ENCODE measurements around the gene PLCB1.

The PLCB1 gene

DNA sequence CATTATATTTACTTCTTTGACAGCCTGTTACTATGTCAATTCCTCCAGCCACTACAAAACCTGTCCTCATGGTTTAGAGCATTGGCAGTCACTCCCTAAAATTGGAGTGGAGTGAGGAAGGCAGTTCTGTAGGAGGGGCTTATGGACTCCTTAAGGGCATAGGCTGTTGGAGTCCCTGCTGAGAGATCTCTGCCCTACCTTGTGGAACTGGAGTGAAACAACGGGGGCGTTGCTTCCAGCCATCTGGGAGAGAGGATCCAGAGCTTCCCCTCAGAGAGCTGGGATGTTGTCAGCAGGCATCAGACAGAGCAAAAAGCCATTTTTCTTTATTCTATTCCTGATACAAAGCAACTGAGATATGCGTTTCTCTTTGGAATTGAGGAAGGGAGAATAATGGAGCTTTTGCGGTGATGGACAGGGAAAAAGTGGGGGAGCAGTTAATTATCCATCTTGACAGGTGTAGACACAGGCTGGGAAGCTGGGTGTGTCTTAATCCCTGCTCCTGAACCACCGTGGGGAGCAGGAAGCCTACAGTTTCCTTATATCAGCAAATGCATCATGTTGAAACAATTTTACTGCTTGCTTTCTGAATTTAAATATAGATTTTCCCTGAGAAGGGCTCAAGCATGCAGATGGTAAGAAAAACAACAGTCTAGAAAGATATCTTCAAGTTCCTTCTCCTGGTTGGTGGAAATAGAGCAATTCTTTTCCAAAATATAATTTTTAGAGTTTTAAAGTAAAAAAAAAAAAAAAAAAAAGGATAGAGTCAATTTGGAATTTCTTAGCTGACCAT lies 402.5 kb downstream of the PLCB1 start:
- Histone ChIP-seq H2AFZ (ENCODE audit: low read depth) (no peak overlapping the region), H3K27me3 (ENCODE audit: insufficient read depth, low read depth) (no peaks in the 10 kb centered on the region), H3K4me3 (IDR thresholded peaks at IDR 0.05; ENCODE audit: insufficient read depth, low read depth, low read length) (no peak overlapping the region), H3K36me3 (ENCODE audit: insufficient read depth) (no peaks in the 10 kb centered on the region), H3K27ac (no peak overlapping the region), H4K20me1 (ENCODE audit: insufficient read depth) (no peaks in the 10 kb centered on the region), H3K4me2 (no peak overlapping the region), H3K4me1 (ENCODE audit: low read depth, poor library complexity, severe bottlenecking) (no peaks in the 10 kb centered on the region), H3K79me2 (ENCODE audit: insufficient read depth, low read depth) (no peaks in the 10 kb centered on the region), H3K9ac (no peak overlapping the region)
- TF ChIP-seq, protein P1, sequence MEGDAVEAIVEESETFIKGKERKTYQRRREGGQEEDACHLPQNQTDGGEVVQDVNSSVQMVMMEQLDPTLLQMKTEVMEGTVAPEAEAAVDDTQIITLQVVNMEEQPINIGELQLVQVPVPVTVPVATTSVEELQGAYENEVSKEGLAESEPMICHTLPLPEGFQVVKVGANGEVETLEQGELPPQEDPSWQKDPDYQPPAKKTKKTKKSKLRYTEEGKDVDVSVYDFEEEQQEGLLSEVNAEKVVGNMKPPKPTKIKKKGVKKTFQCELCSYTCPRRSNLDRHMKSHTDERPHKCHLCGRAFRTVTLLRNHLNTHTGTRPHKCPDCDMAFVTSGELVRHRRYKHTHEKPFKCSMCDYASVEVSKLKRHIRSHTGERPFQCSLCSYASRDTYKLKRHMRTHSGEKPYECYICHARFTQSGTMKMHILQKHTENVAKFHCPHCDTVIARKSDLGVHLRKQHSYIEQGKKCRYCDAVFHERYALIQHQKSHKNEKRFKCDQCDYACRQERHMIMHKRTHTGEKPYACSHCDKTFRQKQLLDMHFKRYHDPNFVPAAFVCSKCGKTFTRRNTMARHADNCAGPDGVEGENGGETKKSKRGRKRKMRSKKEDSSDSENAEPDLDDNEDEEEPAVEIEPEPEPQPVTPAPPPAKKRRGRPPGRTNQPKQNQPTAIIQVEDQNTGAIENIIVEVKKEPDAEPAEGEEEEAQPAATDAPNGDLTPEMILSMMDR (conservative IDR thresholded peaks at IDR 0.05; ENCODE audit: low read depth, low read length) = no peak

DNA sequence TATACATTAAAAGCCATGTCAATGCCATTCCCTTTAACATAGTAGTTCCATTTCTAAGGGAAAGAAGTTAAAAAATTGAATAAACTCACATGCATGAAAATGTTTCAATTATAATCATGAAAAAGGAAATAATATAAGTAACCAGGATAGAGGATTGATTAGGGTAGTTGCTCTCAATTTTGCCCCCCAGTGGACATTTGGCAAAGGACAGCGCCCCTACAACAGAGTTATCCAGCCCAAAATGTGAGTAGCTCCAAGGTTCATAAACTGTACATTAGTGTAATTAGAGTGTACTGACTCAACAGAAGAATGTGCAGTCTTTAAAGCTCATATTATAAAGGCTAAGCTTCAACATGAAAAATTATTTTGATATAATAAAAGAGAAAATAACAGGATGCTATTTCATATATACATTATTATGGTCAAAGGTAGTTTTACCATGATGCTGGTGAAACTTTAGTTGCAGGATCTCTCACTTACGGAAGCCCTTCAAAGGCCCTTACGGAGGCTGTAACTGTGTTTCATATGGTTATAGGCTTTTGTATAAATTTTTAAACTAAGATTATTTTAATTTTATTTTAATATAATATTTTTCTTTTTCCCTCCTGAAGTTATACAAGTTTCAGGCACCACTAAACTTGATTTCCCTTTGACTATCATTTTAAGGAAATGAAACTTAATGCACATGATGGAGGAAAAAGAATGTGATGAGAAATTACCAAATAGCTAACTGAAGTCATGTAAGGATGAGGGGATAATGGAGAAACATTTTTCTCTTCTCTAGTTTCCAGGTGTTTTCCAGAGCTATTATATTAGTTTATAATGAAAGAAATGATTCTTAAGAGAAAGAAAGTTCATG lies 403.6 kb downstream of the PLCB1 start:
- no peaks in the 10 kb centered on the region for H3K79me2 ChIP-seq (ENCODE audit: insufficient read depth, low read depth)
- H3K9ac ChIP-seq = no peak overlapping the region
- no peak overlapping the region for H3K4me2 ChIP-seq
- no peak overlapping the region for H3K27ac ChIP-seq
- H3K4me1 ChIP-seq (ENCODE audit: low read depth, poor library complexity, severe bottlenecking) = no peaks in the 10 kb centered on the region
- H3K27me3 ChIP-seq (ENCODE audit: insufficient read depth, low read depth) = no peaks in the 10 kb centered on the region
- TF ChIP-seq, protein P1 (conservative IDR thresholded peaks at IDR 0.05; ENCODE audit: low read depth, low read length) = peak; percentile 46
- no peaks in the 10 kb centered on the region for H3K36me3 ChIP-seq (ENCODE audit: insufficient read depth)
- H4K20me1 ChIP-seq (ENCODE audit: insufficient read depth) = no peaks in the 10 kb centered on the region
- no peak overlapping the region for H2AFZ ChIP-seq (ENCODE audit: low read depth)
- no peak overlapping the region for H3K4me3 ChIP-seq (IDR thresholded peaks at IDR 0.05; ENCODE audit: insufficient read depth, low read depth, low read length)

DNA sequence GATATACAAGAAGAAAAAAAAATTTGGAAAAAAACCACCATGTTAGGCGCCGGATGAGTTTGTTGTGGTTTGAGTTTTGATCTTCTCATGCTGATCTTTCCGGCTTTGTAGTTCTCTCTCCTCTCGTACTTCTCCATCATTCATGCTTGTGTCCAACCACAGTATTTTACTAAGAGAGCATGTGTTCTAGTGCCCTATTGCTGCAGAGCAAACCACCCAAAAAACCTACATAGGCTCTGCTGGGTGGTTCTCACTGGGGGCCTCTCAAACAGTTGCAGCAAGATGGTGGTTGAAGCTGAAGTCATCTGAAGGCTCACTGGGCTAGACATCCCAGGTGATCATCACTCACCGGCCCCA lies 404.2 kb downstream of the PLCB1 start:
- no peaks in the 10 kb centered on the region for H3K36me3 ChIP-seq (ENCODE audit: insufficient read depth)
- H3K4me2 ChIP-seq = no peak overlapping the region
- H3K27ac ChIP-seq = no peak overlapping the region
- no peak overlapping the region for H2AFZ ChIP-seq (ENCODE audit: low read depth)
- no peaks in the 10 kb centered on the region for H3K79me2 ChIP-seq (ENCODE audit: insufficient read depth, low read depth)
- H3K4me3 ChIP-seq (IDR thresholded peaks at IDR 0.05; ENCODE audit: insufficient read depth, low read depth, low read length) = no peak overlapping the region
- H3K27me3 ChIP-seq (ENCODE audit: insufficient read depth, low read depth) = no peaks in the 10 kb centered on the region
- no peaks in the 10 kb centered on the region for H3K4me1 ChIP-seq (ENCODE audit: low read depth, poor library complexity, severe bottlenecking)
- H4K20me1 ChIP-seq (ENCODE audit: insufficient read depth) = no peaks in the 10 kb centered on the region
- H3K9ac ChIP-seq = no peak overlapping the region
- TF ChIP-seq, protein P1 (conservative IDR thresholded peaks at IDR 0.05; ENCODE audit: low read depth, low read length) = no peak

DNA sequence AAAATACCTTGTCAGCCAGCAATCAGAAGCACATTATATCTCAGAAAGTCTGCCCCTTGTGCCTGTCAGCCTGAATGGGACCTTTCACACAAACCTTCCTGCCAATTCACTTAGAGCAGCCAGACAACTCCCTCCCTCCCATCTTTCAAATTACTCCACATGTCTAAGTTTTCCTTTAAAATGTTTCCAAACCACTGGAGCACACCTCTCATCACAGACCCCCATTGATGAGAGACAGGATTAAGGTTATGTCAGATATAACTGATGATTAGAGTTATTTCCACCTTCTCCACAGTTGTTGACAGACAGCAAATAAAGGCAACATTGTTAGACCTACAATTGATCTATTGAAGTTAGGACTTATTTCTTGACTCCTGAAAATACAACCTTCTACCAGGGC lies 408.4 kb downstream of the PLCB1 start:
- Histone ChIP-seq H2AFZ (ENCODE audit: low read depth) (no peak overlapping the region), H4K20me1 (ENCODE audit: insufficient read depth) (no peaks in the 10 kb centered on the region), H3K9ac (no peak overlapping the region), H3K27me3 (ENCODE audit: insufficient read depth, low read depth) (no peaks in the 10 kb centered on the region), H3K4me3 (IDR thresholded peaks at IDR 0.05; ENCODE audit: insufficient read depth, low read depth, low read length) (no peak overlapping the region), H3K4me2 (no peak overlapping the region), H3K4me1 (ENCODE audit: low read depth, poor library complexity, severe bottlenecking) (no peaks in the 10 kb centered on the region), H3K79me2 (ENCODE audit: insufficient read depth, low read depth) (no peaks in the 10 kb centered on the region), H3K27ac (no peak overlapping the region), H3K36me3 (ENCODE audit: insufficient read depth) (no peaks in the 10 kb centered on the region)
- TF ChIP-seq, protein P1 (conservative IDR thresholded peaks at IDR 0.05; ENCODE audit: low read depth, low read length) = no peak

Data from KMS-11 (cell line).